Measurements from ENCODE around the gene ARFGEF3. TPM values are rescaled to one million over a fixed set of nuclear protein-coding genes. Genes with fewer than 3 reads are reported as not detected.

The ARFGEF3 gene
- total RNA-seq, 1 experiment from 2014 or later, result 7.8 TPM

DNA sequence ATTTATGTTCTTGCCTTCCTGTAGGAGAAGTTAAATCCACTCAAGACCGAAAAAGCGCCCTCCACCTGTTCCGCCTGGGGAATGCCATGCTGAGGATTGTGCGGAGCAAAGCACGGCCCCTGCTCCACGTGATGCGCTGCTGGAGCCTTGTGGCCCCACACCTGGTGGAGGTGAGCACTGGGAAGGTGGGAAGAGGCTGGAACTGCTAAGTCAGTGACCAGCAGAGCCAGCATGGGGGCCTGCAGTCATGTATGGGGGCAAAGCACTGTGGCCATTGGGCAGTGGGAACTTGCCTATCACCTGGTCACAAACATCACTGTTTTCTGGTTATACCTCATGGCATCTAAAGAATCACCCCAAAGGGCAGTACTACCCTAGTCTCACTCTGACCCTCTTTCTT is 135.0 kb downstream of the ARFGEF3 start:
- ATAC-seq, result no peak
- H4K20me1 ChIP-seq (ENCODE audit: low read length), result no peaks in the 10 kb centered on the region

DNA sequence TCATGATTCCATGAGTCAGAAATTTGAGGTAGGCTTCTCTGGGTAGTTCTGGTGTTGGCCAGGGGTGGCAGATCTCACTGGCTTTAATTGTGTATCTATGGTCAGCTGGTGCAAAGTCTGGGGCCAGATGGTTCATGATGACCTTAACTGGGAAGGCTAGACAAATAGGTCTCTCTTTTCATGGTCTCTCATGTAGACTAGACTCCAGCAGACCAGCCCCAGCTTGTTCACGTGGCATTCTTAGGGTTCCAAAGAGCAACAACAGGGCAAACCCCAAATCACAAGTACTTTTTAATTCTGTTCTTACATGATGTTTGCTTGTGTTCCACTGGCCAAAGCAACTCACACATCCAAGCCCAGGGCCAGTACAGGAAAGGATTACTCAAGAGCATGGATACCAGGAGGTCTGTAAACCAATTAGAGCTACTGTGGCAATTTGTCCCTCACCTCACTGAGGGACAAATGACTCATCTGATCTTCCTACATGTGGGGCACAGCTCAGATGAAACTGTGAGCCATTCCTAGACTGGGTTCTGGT is 136.1 kb downstream of the ARFGEF3 start:
- BruUV-seq (replicated peaks), result no TSS peak
- POLR2A ChIA-PET (ENCODE audit: unreplicated experiment), result no interaction called here
- Histone ChIP-seq H3K9me2 (replicated peaks; ENCODE audit: low read length) (no peaks in the 10 kb centered on the region), H3K9ac (ENCODE audit: low read length) (no peak overlapping the region), H3K4me1 (ENCODE audit: insufficient read depth, low read length) (no peaks in the 10 kb centered on the region), H4K20me1 (ENCODE audit: low read length) (no peaks in the 10 kb centered on the region), H3K27me3 (ENCODE audit: low read length) (no peaks in the 10 kb centered on the region), H3K36me3 (ENCODE audit: low read depth, low read length) (no peaks in the 10 kb centered on the region; the same call in 1 of the 2 replicates), H3F3A (ENCODE audit: low read length, unreplicated experiment) (no peaks in the 10 kb centered on the region), H3K4me3 (ENCODE audit: low read length) (no peak overlapping the region), H3K4me2 (ENCODE audit: low read length) (no peak overlapping the region), H3K9me3 (ENCODE audit: low read length) (no peaks in the 10 kb centered on the region), H2AFZ (ENCODE audit: low read length) (no peak overlapping the region), H3K27ac (ENCODE audit: low read length) (no peak overlapping the region), H3K79me2 (ENCODE audit: low read length) (no peaks in the 10 kb centered on the region)
- intact Hi-C loops (cut with micrococcal nuclease), result loop anchor here (10.0 kb wide), 1 partner anchor 293 kb away; no protein-coding TSS in a partner anchor
- ATAC-seq (no peak), DNase-seq (no peak)
- CTCF ChIA-PET, result no interaction called here
- TF ChIP-seq, protein P1, sequence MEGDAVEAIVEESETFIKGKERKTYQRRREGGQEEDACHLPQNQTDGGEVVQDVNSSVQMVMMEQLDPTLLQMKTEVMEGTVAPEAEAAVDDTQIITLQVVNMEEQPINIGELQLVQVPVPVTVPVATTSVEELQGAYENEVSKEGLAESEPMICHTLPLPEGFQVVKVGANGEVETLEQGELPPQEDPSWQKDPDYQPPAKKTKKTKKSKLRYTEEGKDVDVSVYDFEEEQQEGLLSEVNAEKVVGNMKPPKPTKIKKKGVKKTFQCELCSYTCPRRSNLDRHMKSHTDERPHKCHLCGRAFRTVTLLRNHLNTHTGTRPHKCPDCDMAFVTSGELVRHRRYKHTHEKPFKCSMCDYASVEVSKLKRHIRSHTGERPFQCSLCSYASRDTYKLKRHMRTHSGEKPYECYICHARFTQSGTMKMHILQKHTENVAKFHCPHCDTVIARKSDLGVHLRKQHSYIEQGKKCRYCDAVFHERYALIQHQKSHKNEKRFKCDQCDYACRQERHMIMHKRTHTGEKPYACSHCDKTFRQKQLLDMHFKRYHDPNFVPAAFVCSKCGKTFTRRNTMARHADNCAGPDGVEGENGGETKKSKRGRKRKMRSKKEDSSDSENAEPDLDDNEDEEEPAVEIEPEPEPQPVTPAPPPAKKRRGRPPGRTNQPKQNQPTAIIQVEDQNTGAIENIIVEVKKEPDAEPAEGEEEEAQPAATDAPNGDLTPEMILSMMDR (conservative IDR thresholded peaks at IDR 0.05; ENCODE audit: low read depth, low read length), result no peak
- TF ChIP-seq EZH2 (IDR thresholded peaks at IDR 0.05; ENCODE audit: low read length, unreplicated experiment) (no peak), EZH2phosphoT487 (IDR thresholded peaks at IDR 0.05; ENCODE audit: borderline replicate concordance, low read length) (no peak)

More for the DNA sequence above, 135.0 kb downstream of the ARFGEF3 start:
- intact Hi-C loops (cut with micrococcal nuclease), result loop anchor here (10.0 kb wide), 1 partner anchor 292 kb away; no protein-coding TSS in a partner anchor
- BruUV-seq (replicated peaks), result no TSS peak
- H3K4me2 ChIP-seq (ENCODE audit: low read length), result no peak overlapping the region
- H3K9me2 ChIP-seq (replicated peaks; ENCODE audit: low read length), result no peaks in the 10 kb centered on the region
- TF ChIP-seq EZH2phosphoT487 (IDR thresholded peaks at IDR 0.05; ENCODE audit: borderline replicate concordance, low read length), result no peak
- TF ChIP-seq, protein P1 (conservative IDR thresholded peaks at IDR 0.05; ENCODE audit: low read depth, low read length), result no peak
- no peak overlapping the region for H3K27ac ChIP-seq (ENCODE audit: low read length)
- ChIA-PET CTCF (no interaction called here), POLR2A (ENCODE audit: unreplicated experiment) (no interaction called here)
- no peaks in the 10 kb centered on the region for H3K79me2 ChIP-seq (ENCODE audit: low read length)
- H3K27me3 ChIP-seq (ENCODE audit: low read length), result no peaks in the 10 kb centered on the region
- H3F3A ChIP-seq (ENCODE audit: low read length, unreplicated experiment), result no peaks in the 10 kb centered on the region
- H3K4me1 ChIP-seq (ENCODE audit: insufficient read depth, low read length), result no peaks in the 10 kb centered on the region
- H3K9me3 ChIP-seq (ENCODE audit: low read length), result no peaks in the 10 kb centered on the region
- H3K36me3 ChIP-seq (ENCODE audit: low read depth, low read length), result no peaks in the 10 kb centered on the region; the same call in 1 of the 2 replicates
- no peak overlapping the region for H3K4me3 ChIP-seq (ENCODE audit: low read length)
- DNase-seq, result no peak
- H3K9ac ChIP-seq (ENCODE audit: low read length), result no peak overlapping the region
- H2AFZ ChIP-seq (ENCODE audit: low read length), result no peak overlapping the region

DNA sequence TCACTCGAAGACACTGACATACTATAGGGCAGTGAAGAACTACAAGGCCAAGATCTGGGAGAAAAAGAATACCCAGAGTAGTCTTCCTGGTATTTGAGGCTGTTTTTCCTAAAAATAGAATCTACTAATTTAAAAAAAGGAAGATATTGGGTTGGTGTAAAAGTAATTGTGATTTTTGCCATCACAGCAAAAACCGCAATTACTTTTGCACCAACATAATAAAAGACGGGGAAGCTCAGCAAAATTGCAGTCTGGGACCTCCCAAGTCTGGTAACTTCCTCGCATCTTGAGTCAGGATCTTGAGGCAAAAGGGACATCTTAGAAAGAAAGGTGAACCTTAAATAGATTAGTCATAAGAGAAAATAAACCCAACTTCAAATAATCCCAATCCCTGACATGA is 138.7 kb downstream of the ARFGEF3 start:
- no peak overlapping the region for H3K9ac ChIP-seq (ENCODE audit: low read length)
- H3K4me3 ChIP-seq (ENCODE audit: low read length), result no peak overlapping the region
- no peaks in the 10 kb centered on the region for H3K4me1 ChIP-seq (ENCODE audit: insufficient read depth, low read length)
- no peaks in the 10 kb centered on the region; the same call in 1 of the 2 replicates for H3K36me3 ChIP-seq (ENCODE audit: low read depth, low read length)
- no peaks in the 10 kb centered on the region for H3K9me2 ChIP-seq (replicated peaks; ENCODE audit: low read length)
- H3K79me2 ChIP-seq (ENCODE audit: low read length), result no peaks in the 10 kb centered on the region
- ChIA-PET POLR2A (ENCODE audit: unreplicated experiment) (no interaction called here), CTCF (no interaction called here)
- no peak overlapping the region for H2AFZ ChIP-seq (ENCODE audit: low read length)
- H4K20me1 ChIP-seq (ENCODE audit: low read length), result no peaks in the 10 kb centered on the region
- H3K9me3 ChIP-seq (ENCODE audit: low read length), result no peaks in the 10 kb centered on the region
- H3F3A ChIP-seq (ENCODE audit: low read length, unreplicated experiment), result no peaks in the 10 kb centered on the region
- TF ChIP-seq EZH2 (IDR thresholded peaks at IDR 0.05; ENCODE audit: low read length, unreplicated experiment) (no peak), EZH2phosphoT487 (IDR thresholded peaks at IDR 0.05; ENCODE audit: borderline replicate concordance, low read length) (no peak)
- TF ChIP-seq, protein P1 (conservative IDR thresholded peaks at IDR 0.05; ENCODE audit: low read depth, low read length), result no peak
- intact Hi-C loops (cut with micrococcal nuclease), result no loop called here
- H3K27me3 ChIP-seq (ENCODE audit: low read length), result no peaks in the 10 kb centered on the region
- DNase-seq, result no peak
- H3K4me2 ChIP-seq (ENCODE audit: low read length), result no peak overlapping the region
- no peak for ATAC-seq
- no TSS peak for BruUV-seq (replicated peaks)
- no peak overlapping the region for H3K27ac ChIP-seq (ENCODE audit: low read length)
